Lung (tissue), 12 donors: Measurements from ENCODE around the gene DISC1. TPM values are rescaled to one million over a fixed set of nuclear protein-coding genes. Genes with fewer than 3 reads are reported as not detected.

ENCODE experiments used
- ATAC-seq: fragments of 200-7000 bp; cut with Tn5 transposase; one replicate; pipeline ENCODE4 v1.9.1; 2020; ENCODE audit warnings: moderate number of reproducible peaks; ENCODE audit not compliant: insufficient read depth, low FRiP score
- DNase-seq, 3 donors: peaks; one replicate each; pipeline ENCODE4 v3.0.0-alpha.2; 2013 to 2017
- H3K27ac ChIP-seq, 2 donors: one replicate each; pipeline ENCODE4 v1.5.1; 2013; ENCODE audit warnings: mild to moderate bottlenecking in 2 of 2, moderate library complexity in 2 of 2, control low read depth in 1 of 2, inconsistent platforms in 1 of 2, low read depth in 1 of 2, low read length in 1 of 2
- H3K27me3 ChIP-seq, 3 donors: one replicate each; pipeline ENCODE4 v1.5.1; 2013; ENCODE audit warnings: low read length in 2 of 3; ENCODE audit not compliant: control insufficient read depth in 3 of 3, insufficient read depth in 3 of 3
- H3K36me3 ChIP-seq, 4 donors: one replicate each; pipeline ENCODE4 v1.5.1; 2013; ENCODE audit warnings: low read length in 4 of 4, mild to moderate bottlenecking in 1 of 4, moderate library complexity in 1 of 4; ENCODE audit not compliant: control insufficient read depth in 4 of 4, insufficient read depth in 4 of 4
- H3K4me1 ChIP-seq, 5 donors: one replicate each; pipeline ENCODE4 v1.5.1; 2013; ENCODE audit warnings: low read length in 5 of 5, mild to moderate bottlenecking in 2 of 5, moderate library complexity in 1 of 5; ENCODE audit not compliant: control insufficient read depth in 5 of 5, insufficient read depth in 5 of 5
- H3K4me3 ChIP-seq: one replicate; pipeline ENCODE4 v1.5.1; 2013; ENCODE audit warnings: mild to moderate bottlenecking, control low read depth, moderate library complexity
- H3K9ac ChIP-seq, 2 donors: one replicate each; pipeline ENCODE4 v1.5.1; 2013; ENCODE audit warnings: low read length in 2 of 2, control low read depth in 1 of 2; ENCODE audit not compliant: insufficient read depth in 1 of 2
- H3K9me3 ChIP-seq, 4 donors: one replicate each; pipeline ENCODE4 v1.5.1; 2013; ENCODE audit warnings: low read length in 3 of 4, mild to moderate bottlenecking in 1 of 4, moderate library complexity in 1 of 4; ENCODE audit not compliant: control insufficient read depth in 4 of 4, insufficient read depth in 3 of 4
- CTCF ChIP-seq: IDR thresholded peaks from 2 replicates; pipeline ENCODE4 v1.5.1; 2012; ENCODE audit warnings: mild to moderate bottlenecking; ENCODE audit errors: control extremely low read depth, extremely low read depth
- WGBS, 2 donors: extraction: QIAGEN DNeasy Blood & Tissue Kit; methylation state at CpG; one replicate each; pipeline ENCODE4 v1.1.7; 2013; 5-methylcytosine and 5-hydroxymethylcytosine counted together
- polyA plus RNA-seq, 2 donors: library from polyadenylated mRNA; stranded (reverse); fragments of 200-250 nt; gene quantifications; one replicate each; pipeline ENCODE4 v1.2.1, GENCODE V29; 2013
- total RNA-seq, 2 donors: library from RNA; depleted of rRNA in 1 of 2; stranded (reverse); fragments of >200 nt in 1 of 2; gene quantifications; one replicate each; pipeline ENCODE4 v1.2.1, GENCODE V29; 2014 to 2021
- donor health status: control.
- donor health status: control.
- donor health status: Bipolar disorder and iron deficiency.
- donor health status: healthy.
- donor health status: DM: yes; HTN: yes; CAD: no.

Gene DISC1
- total and polyA plus RNA-seq, 4 donors: 0.98 to 32.9 (median 6.1) TPM

GRCh38 chr1:231871471-231871870 is 244.9 kb downstream of the DISC1 start:
- 91 to 96% methylated on average over 6 of the region's 6 CpGs for WGBS, 2 donors

GRCh38 chr1:231871878-231872277 is 245.3 kb downstream of the DISC1 start:
- ATAC-seq: no peak
- no peak for TF ChIP-seq CTCF

More at GRCh38 chr1:231871471-231871870, 244.9 kb downstream of the DISC1 start:
- Histone ChIP-seq H3K9me3 (peaks cover 0 to 6% (median 4%) of the 10 kb centered on the region in 4 donors), H3K4me1 (peaks cover 0 to 16% (median 9%) of the 10 kb centered on the region in 5 donors), H3K36me3 (peaks cover 0 to 6% (median 1%) of the 10 kb centered on the region in 4 donors), H3K4me3 (no peak overlapping the region), H3K9ac (no peak overlapping the region), H3K27me3 (no peaks in the 10 kb centered on the region), H3K27ac (no peak overlapping the region)
- no peak for DNase-seq
- no peak for ATAC-seq
- TF ChIP-seq CTCF: no peak

GRCh38 chr1:231872461-231872910 is 245.9 kb downstream of the DISC1 start:
- ATAC-seq (no peak), DNase-seq (no peak)
- Histone ChIP-seq H3K36me3 (peaks cover 0 to 6% (median 1%) of the 10 kb centered on the region in 4 donors), H3K9me3 (peaks cover 0 to 6% (median 4%) of the 10 kb centered on the region in 4 donors), H3K4me1 (peaks cover 0 to 9% (median 7%) of the 10 kb centered on the region in 5 donors), H3K4me3 (no peak overlapping the region), H3K27ac (no peak overlapping the region), H3K9ac (no peak overlapping the region), H3K27me3 (no peaks in the 10 kb centered on the region)
- TF ChIP-seq CTCF: no peak
- WGBS, 2 donors: 90 to 100% methylated on average over 1 of the region's 1 CpG

More at GRCh38 chr1:231871878-231872277, 245.3 kb downstream of the DISC1 start:
- H3K9ac ChIP-seq: no peak overlapping the region
- peaks cover 0 to 6% (median 4%) of the 10 kb centered on the region in 4 donors for H3K9me3 ChIP-seq
- 32 to 54% methylated on average over 5 of the region's 5 CpGs for WGBS, 2 donors
- H3K36me3 ChIP-seq: peaks cover 0 to 6% (median 1%) of the 10 kb centered on the region in 4 donors
- no peak for DNase-seq
- H3K27me3 ChIP-seq: no peaks in the 10 kb centered on the region
- H3K4me1 ChIP-seq: peaks cover 0 to 14% (median 9%) of the 10 kb centered on the region in 5 donors
- no peak overlapping the region for H3K4me3 ChIP-seq
- H3K27ac ChIP-seq: no peak overlapping the region

- no peaks in the 10 kb centered on the region for H3K4me1 ChIP-seq
- H3K27ac ChIP-seq: no peak overlapping the region
- H3K27me3 ChIP-seq: no peaks in the 10 kb centered on the region
- WGBS, 2 donors: 87 to 95% methylated on average over 1 of the region's 1 CpG
- H3K4me3 ChIP-seq: no peak overlapping the region
- DNase-seq: no peak
- TF ChIP-seq CTCF: no peak
- peaks cover 0 to 6% (median 4%) of the 10 kb centered on the region in 4 donors for H3K9me3 ChIP-seq
- no peak for ATAC-seq
- no peak overlapping the region for H3K9ac ChIP-seq
- H3K36me3 ChIP-seq: peaks cover 0 to 6% (median 1%) of the 10 kb centered on the region in 4 donors
Measured at GRCh38 chr1:231878737-231879136, 252.1 kb downstream of the DISC1 start.
